Astrocyte of the spinal cord (primary cell): Measurements from ENCODE around the gene UGT2B7.
"Not testable (repeated sequence)": the region's sequence is repeated elsewhere in the genome, so short reads cannot be mapped to it uniquely, and the experiment has no call there.

Source experiments
- DNase-seq: peaks from one replicate; pipeline ENCODE4 v3.0.0; 2011; ENCODE audit warnings: low read depth, low spot score
- H3K4me3 ChIP-seq: 2 replicates; pipeline ENCODE4 v1.5.1; 2011; ENCODE audit warnings: low read depth, mild to moderate bottlenecking, low read length, moderate library complexity
- in situ Hi-C: cut with HindIII; loops from 2 replicates; pipeline ENCODE4 v1.10.0; 2017; ENCODE audit warnings: low sequenced_read_pairs
- TF ChIP-seq, protein P1 (sequence below): IDR thresholded peaks from 2 replicates; pipeline ENCODE4 v1.5.1; 2012; ENCODE audit warnings: low read depth, mild to moderate bottlenecking, low read length, inconsistent platforms

The UGT2B7 gene

DNA sequence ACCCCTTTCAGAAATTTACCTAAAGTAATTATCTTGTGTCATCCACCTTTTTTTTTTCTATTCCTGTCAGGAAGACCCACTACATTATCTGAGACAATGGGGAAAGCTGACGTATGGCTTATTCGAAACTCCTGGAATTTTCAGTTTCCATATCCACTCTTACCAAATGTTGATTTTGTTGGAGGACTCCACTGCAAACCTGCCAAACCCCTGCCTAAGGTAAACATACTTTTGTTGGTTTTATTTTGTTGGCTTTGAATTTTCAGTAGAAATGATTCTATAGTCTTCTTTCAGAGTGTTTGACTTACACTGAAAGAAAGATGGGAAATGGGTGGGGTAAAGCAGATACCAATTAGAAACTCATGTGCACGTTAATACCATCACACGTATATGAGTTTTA, 2.2 kb downstream of the UGT2B7 start:
- TF ChIP-seq, protein P1, sequence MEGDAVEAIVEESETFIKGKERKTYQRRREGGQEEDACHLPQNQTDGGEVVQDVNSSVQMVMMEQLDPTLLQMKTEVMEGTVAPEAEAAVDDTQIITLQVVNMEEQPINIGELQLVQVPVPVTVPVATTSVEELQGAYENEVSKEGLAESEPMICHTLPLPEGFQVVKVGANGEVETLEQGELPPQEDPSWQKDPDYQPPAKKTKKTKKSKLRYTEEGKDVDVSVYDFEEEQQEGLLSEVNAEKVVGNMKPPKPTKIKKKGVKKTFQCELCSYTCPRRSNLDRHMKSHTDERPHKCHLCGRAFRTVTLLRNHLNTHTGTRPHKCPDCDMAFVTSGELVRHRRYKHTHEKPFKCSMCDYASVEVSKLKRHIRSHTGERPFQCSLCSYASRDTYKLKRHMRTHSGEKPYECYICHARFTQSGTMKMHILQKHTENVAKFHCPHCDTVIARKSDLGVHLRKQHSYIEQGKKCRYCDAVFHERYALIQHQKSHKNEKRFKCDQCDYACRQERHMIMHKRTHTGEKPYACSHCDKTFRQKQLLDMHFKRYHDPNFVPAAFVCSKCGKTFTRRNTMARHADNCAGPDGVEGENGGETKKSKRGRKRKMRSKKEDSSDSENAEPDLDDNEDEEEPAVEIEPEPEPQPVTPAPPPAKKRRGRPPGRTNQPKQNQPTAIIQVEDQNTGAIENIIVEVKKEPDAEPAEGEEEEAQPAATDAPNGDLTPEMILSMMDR, result no peak
- no peak overlapping the region for H3K4me3 ChIP-seq
- in situ Hi-C loops, result no loop called here
- DNase-seq, result no peak

DNA sequence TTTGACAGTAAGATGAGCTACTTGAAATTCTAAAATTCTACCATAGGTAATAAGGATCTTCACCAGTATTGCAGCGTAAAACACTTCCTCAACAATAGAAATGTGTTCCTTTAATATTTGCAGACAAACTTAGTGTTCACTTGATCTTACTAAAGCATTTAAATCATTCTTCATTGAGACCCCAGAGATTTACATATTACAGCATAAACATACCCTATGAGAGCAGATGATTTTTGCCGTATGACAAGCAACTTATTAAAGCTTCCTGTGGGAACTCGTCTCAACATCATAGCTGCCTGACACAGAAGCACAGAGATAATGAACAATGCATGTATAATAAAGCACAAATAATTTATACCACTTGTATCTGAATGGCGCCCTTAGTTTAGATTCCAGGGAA, 3.6 kb downstream of the UGT2B7 start:
- TF ChIP-seq, protein P1, result no peak
- in situ Hi-C loops, result no loop called here
- DNase-seq, result no peak
- H3K4me3 ChIP-seq, result no peak overlapping the region

DNA sequence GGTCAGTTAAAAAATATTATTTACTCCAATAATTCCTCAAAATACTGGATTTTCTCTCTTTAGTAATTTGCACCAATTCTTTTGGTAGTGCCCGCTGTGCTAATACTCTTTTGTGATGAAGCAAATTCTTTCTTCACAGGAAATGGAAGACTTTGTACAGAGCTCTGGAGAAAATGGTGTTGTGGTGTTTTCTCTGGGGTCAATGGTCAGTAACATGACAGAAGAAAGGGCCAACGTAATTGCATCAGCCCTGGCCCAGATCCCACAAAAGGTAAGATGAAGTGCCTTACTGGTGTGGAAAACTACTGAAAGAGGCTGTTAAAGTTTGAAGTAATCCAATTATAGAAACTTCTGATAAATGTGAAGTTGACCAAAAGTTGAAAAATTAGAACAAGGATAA, 6.4 kb downstream of the UGT2B7 start:
- H3K4me3 ChIP-seq, DNase-seq, in situ Hi-C loops: not testable (repeated sequence)

DNA sequence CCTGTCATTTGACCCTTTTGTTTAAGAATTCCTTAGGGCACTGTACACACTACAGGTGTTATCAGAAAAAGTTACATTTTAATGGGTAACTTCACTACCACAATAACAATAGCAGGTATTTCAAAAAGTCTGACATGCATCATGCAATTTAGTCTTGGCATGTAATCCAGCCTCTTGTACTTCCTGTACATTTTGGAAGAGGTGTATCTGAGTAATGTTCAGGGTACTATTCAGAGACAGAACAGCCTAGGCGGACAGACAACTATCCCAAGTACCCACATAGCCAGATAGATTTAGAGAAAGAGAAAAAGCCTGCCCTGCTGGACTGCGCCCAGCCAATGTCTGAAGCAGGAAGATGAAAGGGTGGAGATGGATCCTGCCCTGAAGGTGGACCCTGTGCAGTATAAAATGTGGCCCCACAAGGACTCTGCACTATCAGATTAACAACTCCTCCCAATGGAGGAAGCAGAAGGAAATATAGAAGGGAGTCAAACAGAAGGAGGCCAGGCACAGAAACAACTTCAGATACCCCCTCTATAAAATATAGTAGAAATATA, 8.5 kb downstream of the UGT2B7 start:
- no peak for DNase-seq
- no peak overlapping the region for H3K4me3 ChIP-seq
- in situ Hi-C loops, result no loop called here
- TF ChIP-seq, protein P1, result no peak

DNA sequence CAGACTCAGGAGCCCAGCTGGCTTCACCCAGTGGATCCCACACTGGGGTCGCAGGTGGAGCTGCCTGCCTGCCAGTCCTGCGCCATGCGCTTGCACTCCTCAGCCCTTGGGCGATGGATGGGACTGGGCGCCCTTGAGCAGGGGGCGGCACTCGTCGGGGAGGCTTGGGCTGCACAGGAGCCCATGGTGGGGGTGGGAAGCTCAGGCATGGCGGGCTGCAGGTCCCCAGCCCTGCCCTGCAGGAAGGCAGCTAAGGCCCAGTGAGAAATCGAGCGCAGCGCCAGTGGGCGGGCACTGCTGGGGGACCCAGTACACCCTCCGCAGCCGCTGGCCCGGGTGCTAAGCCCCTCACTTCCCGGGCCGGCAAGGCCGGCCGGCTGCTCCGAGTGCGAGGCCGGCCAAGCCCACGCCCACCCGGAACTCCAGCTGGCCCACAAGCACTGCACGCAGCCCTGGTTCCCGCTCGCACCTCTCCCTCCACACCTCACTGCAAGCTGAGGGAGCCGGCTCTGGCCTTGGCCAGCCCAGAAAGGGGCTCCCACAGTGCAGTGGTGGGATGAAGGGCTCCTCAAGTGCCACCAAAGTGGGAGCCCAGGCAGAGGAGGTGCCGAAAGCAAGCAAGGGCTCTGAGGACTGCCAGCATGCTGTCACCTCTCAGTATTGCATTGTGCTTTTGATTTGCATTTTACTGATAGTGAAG, 19.0 kb downstream of the UGT2B7 start:
- in situ Hi-C loops, DNase-seq, H3K4me3 ChIP-seq: not testable (repeated sequence)

DNA sequence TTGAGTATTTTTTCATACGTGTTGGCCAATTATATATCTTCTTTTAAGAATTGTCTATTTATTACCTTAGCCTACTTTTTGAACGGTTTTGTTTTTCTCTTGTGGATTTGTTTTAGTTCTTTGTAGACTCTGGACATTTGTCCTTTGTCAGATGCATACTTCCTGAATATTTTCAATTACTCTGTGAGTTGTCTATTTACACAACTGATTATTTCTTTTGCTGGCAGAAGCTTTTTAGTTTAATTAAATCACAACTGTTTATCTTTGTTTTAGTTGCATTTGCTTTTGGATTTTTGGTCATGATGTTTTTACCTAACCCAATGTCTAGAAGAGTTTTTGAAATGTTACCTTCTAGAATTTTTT, 19.6 kb downstream of the UGT2B7 start:
- in situ Hi-C loops, result no loop called here
- DNase-seq, result no peak
- no peak overlapping the region for H3K4me3 ChIP-seq
- TF ChIP-seq, protein P1, result no peak

DNA sequence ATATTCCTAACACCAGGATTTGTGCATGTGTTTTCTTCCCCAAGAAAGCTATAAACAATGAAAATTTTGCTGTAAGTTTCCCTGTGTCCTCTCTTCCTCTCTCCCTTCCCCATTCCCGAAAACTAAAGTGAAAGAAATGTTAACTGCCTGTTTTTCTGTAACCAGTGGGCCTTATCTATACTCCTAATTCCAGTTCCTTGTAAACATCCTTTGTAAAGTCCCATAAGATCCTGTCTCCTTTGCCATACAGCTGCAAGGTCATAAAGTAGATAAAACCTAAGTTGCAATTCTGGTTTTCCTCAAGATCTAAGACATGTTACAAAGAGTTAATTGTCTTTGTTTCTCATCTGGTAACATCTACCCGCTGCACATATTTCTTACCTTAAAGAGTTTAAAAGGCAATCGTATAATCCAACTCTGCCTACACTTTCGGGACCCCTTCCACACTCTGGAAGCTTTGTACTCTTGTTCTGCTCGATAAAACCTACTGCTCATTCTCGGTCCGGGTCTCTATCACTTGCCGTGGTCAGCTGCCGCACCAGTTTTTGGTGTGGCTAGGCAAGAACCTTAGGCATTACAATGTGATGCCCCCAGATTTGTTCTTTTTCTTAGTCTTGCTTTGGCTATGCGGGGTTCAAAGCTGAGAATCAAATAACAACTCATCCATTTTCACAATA, 20.5 kb downstream of the UGT2B7 start:
- DNase-seq, result no peak
- H3K4me3 ChIP-seq, result no peak overlapping the region
- in situ Hi-C loops, result no loop called here
- TF ChIP-seq, protein P1, result no peak
